SK-N-SH (cell line): ENCODE results near the gene ASGR1. TPM values are rescaled to one million over a fixed set of nuclear protein-coding genes. Genes with fewer than 3 reads are reported as not detected.

Experiments used
- CTCF ChIA-PET: fragments of 300-600, 350-600 bp; formaldehyde crosslinking; extraction: SDS; loops from one replicate; lab custom pipeline; 2021; lab: Yijun Ruan, JAX
- POLR2A ChIA-PET: fragments of 350-600 bp; sonication (Branson Sonifier 250); formaldehyde crosslinking; extraction: SDS; loops from one replicate; lab custom pipeline; 2020; ENCODE audit warnings: antibody characterized with exemption, inconsistent platforms; lab: Yijun Ruan, JAX
- DNase-seq: peaks from one replicate; pipeline ENCODE4 v3.0.0; 2012
- H2AFZ ChIP-seq: fragments of 200-600 bp; sonication (generic); 2 replicates; pipeline ENCODE4 v1.8.1; 2016; ENCODE audit warnings: antibody characterized with exemption, mild to moderate bottlenecking, low read depth
- H3F3A ChIP-seq: fragments of 200-600 bp; sonication (generic); replicated peaks from 2 replicates; pipeline ENCODE3; 2016; ENCODE audit warnings: antibody characterized with exemption, mild to moderate bottlenecking; ENCODE audit not compliant: insufficient read depth
- H3K27ac ChIP-seq, 2 experiments: fragments of 200-500 bp in 1 of 2; fragments of 200-600 bp in 1 of 2; sonication (Bioruptor generic) in 1 of 2; sonication (generic), shearing (Covaris generic) in 1 of 2; 2 replicates each; pipeline versions ENCODE4 v1.5.1 to v1.6.1; 2014 to 2016; ENCODE audit warnings: low read depth in 2 of 2, inconsistent platforms in 1 of 2, low read length in 1 of 2, mild to moderate bottlenecking in 1 of 2, mixed read lengths in 1 of 2
- H3K27me3 ChIP-seq: fragments of 200-600 bp; sonication (generic), shearing (Covaris generic); 2 replicates; pipeline ENCODE4 v1.6.1; 2016; ENCODE audit warnings: mixed run types; ENCODE audit not compliant: insufficient read depth
- H3K36me3 ChIP-seq, 2 experiments: fragments of 200-500 bp in 1 of 2; fragments of 200-600 bp in 1 of 2; sonication (Bioruptor generic) in 1 of 2; sonication (generic) in 1 of 2; replicated peaks in 1 of 2; 2 replicates each; pipeline versions ENCODE3 to v1.5.1; 2014 to 2016; ENCODE audit warnings: low read length in 1 of 2, mild to moderate bottlenecking in 1 of 2; ENCODE audit not compliant: insufficient read depth in 2 of 2, control insufficient read depth in 1 of 2
- H3K4me1 ChIP-seq, 2 experiments: fragments of 200-500 bp in 1 of 2; fragments of 200-600 bp in 1 of 2; sonication (Bioruptor generic) in 1 of 2; sonication (generic), shearing (Covaris generic) in 1 of 2; 2 replicates each; pipeline versions ENCODE4 v1.5.1 to v1.6.1; 2014 to 2016; ENCODE audit warnings: low read depth in 1 of 2, low read length in 1 of 2, mixed run types in 1 of 2; ENCODE audit not compliant: insufficient read depth in 2 of 2, control insufficient read depth in 1 of 2
- H3K4me2 ChIP-seq: fragments of 200-600 bp; sonication (generic), shearing (Covaris generic); 2 replicates; pipeline ENCODE4 v1.6.1; 2017; ENCODE audit warnings: mixed run types
- H3K4me3 ChIP-seq, 2 experiments: fragments of 200-500 bp in 1 of 2; fragments of 200-600 bp in 1 of 2; sonication (Bioruptor generic) in 1 of 2; sonication (generic), shearing (Covaris generic) in 1 of 2; 2 replicates each; pipeline versions ENCODE4 v1.5.1 to v1.8.1; 2014 to 2016; ENCODE audit warnings: low read depth in 2 of 2, inconsistent platforms in 1 of 2, low read length in 1 of 2, mild to moderate bottlenecking in 1 of 2, mixed read lengths in 1 of 2, moderate library complexity in 1 of 2
- H3K79me2 ChIP-seq: fragments of 200-600 bp; sonication (generic); 2 replicates; pipeline ENCODE4 v1.8.1; 2017; ENCODE audit warnings: mild to moderate bottlenecking; ENCODE audit not compliant: insufficient read depth
- H3K9ac ChIP-seq: fragments of 200-600 bp; sonication (generic); 2 replicates; pipeline ENCODE4 v1.6.1; 2017; ENCODE audit warnings: mixed run types
- H3K9me2 ChIP-seq: fragments of 200-600 bp; sonication (generic); 2 replicates; pipeline ENCODE4 v1.6.1; 2017; ENCODE audit warnings: mixed run types
- H3K9me3 ChIP-seq: fragments of 200-600 bp; sonication (generic); 2 replicates; pipeline ENCODE4 v1.6.1; 2017; ENCODE audit warnings: mixed run types, mild to moderate bottlenecking, moderate library complexity
- H4K20me1 ChIP-seq: fragments of 200-600 bp; sonication (generic); 2 replicates; pipeline ENCODE4 v1.6.1; 2017; ENCODE audit warnings: mild to moderate bottlenecking, mixed run types; ENCODE audit not compliant: insufficient read depth
- CHD2 ChIP-seq: fragments of 150-350 bp; IDR thresholded peaks from 2 replicates; pipeline ENCODE4 v1.6.1; 2018; ENCODE audit warnings: low read length; ENCODE audit not compliant: partially characterized antibody
- CTCF ChIP-seq: fragments of 200-600 bp; sonication (generic); IDR thresholded peaks from 2 replicates; pipeline ENCODE4 v1.6.1; 2017; ENCODE audit warnings: antibody characterized with exemption, mild to moderate bottlenecking, moderate library complexity
- ELF1 ChIP-seq: IDR thresholded peaks from 2 replicates; pipeline ENCODE4 v1.4.0; 2012
- EP300 ChIP-seq, 2 experiments: IDR thresholded peaks; 2 replicates each; pipeline versions ENCODE4 v1.4.0 to v1.6.1; 2012; ENCODE audit warnings: borderline replicate concordance in 1 of 2, low read depth in 1 of 2, low read length in 1 of 2
- FOSL2 ChIP-seq: IDR thresholded peaks from 2 replicates; pipeline ENCODE4 v1.4.0; 2012; ENCODE audit warnings: low read depth, mild to moderate bottlenecking, moderate library complexity, borderline replicate concordance
- FOXJ3 ChIP-seq: sonication (generic); formaldehyde crosslinking; IDR thresholded peaks from 2 replicates; pipeline ENCODE4 v1.5.1; 2020; ENCODE audit warnings: mild to moderate bottlenecking, missing genetic modification reagents
- GABPA ChIP-seq: IDR thresholded peaks from 2 replicates; pipeline ENCODE4 v1.4.0; 2012; ENCODE audit warnings: low read depth, mild to moderate bottlenecking
- GATA2 ChIP-seq: sonication (generic); formaldehyde crosslinking; IDR thresholded peaks from 2 replicates; pipeline ENCODE4 v1.5.0; 2020; ENCODE audit warnings: mild to moderate bottlenecking, missing genetic modification reagents
- MXI1 ChIP-seq: IDR thresholded peaks from 2 replicates; pipeline ENCODE4 v1.6.1; 2012; ENCODE audit warnings: mild to moderate bottlenecking, low read depth, low read length, improper control_type of control experiment
- NFIC ChIP-seq: IDR thresholded peaks from 2 replicates; pipeline ENCODE4 v1.4.0; 2012; ENCODE audit warnings: borderline replicate concordance
- NRF1 ChIP-seq: IDR thresholded peaks from 2 replicates; pipeline ENCODE4 v1.6.1; 2012; ENCODE audit warnings: low read depth, mild to moderate bottlenecking, low read length
- POLR2AphosphoS5 ChIP-seq: IDR thresholded peaks from 2 replicates; pipeline ENCODE4 v1.6.1; 2012; ENCODE audit warnings: low read depth, low read length
- RCOR1 ChIP-seq: fragments of 150-350 bp; IDR thresholded peaks from 2 replicates; pipeline ENCODE4 v1.6.1; 2017; ENCODE audit warnings: antibody characterized with exemption, low read length
- RXRA ChIP-seq: IDR thresholded peaks from 2 replicates; pipeline ENCODE4 v1.4.0; 2012; ENCODE audit warnings: low read depth, mild to moderate bottlenecking, borderline replicate concordance
- SIN3A ChIP-seq: IDR thresholded peaks from 2 replicates; pipeline ENCODE4 v1.6.1; 2012; ENCODE audit warnings: low read depth, mild to moderate bottlenecking, low read length, moderate library complexity, borderline replicate concordance
- TAF1 ChIP-seq: IDR thresholded peaks from 2 replicates; pipeline ENCODE4 v1.6.1; 2012; ENCODE audit warnings: low read depth, mild to moderate bottlenecking, low read length, moderate library complexity, borderline replicate concordance
- YY1 ChIP-seq: IDR thresholded peaks from 2 replicates; pipeline ENCODE4 v1.4.0; 2012; ENCODE audit warnings: low read depth, mild to moderate bottlenecking
- WGBS: methylation state at CpG from one replicate; pipeline ENCODE4 v1.1.6; 2017; ENCODE audit warnings: low lambda C conversion rate; 5-methylcytosine and 5-hydroxymethylcytosine counted together
- polyA plus RNA-seq, 3 experiments: library from polyadenylated mRNA; depleted of rRNA; stranded (reverse); fragments of >200 nt; gene quantifications; 2 replicates each; pipeline ENCODE4 v1.2.3, GENCODE V29; 2012
- TF ChIP-seq, protein P1 (sequence below): fragments of 150-350 bp; IDR thresholded peaks from 2 replicates; pipeline ENCODE4 v1.6.1; 2016; ENCODE audit warnings: mild to moderate bottlenecking, low read depth, low read length
- TF ChIP-seq, protein P2 (sequence below): IDR thresholded peaks from 2 replicates; pipeline ENCODE4 v1.4.0; 2012; ENCODE audit warnings: low read depth, borderline replicate concordance

ASGR1 gene
- polyA plus RNA-seq, 1 of the 3 experiments (the other 2 are of a cell fraction) = 2.1 TPM

- TF ChIP-seq, protein P1, sequence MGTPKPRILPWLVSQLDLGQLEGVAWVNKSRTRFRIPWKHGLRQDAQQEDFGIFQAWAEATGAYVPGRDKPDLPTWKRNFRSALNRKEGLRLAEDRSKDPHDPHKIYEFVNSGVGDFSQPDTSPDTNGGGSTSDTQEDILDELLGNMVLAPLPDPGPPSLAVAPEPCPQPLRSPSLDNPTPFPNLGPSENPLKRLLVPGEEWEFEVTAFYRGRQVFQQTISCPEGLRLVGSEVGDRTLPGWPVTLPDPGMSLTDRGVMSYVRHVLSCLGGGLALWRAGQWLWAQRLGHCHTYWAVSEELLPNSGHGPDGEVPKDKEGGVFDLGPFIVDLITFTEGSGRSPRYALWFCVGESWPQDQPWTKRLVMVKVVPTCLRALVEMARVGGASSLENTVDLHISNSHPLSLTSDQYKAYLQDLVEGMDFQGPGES = no peak
- no peak for TF ChIP-seq NRF1
- TF ChIP-seq RXRA = no peak
- no peak for TF ChIP-seq NFIC
- TF ChIP-seq POLR2AphosphoS5 = no peak
- TF ChIP-seq GATA2 (CRISPR knock-in tag) = no peak
- no peak for TF ChIP-seq TAF1
- TF ChIP-seq, all 33 proteins: peak for 7
Observed at GRCh38 chr17:7191571-7192270, 12.6 kb upstream of the ASGR1 start (continued).

GRCh38 chr17:7191069-7191468 is 11.9 kb upstream of the ASGR1 start:
- Histone ChIP-seq H3K4me2 (no peak overlapping the region), H3K36me3 (peaks cover 19 to 31% of the 10 kb centered on the region in 2 experiments), H2AFZ (no peak overlapping the region), H3K9ac (no peak overlapping the region), H3K27me3 (no peaks in the 10 kb centered on the region), H3F3A (no peaks in the 10 kb centered on the region), H3K27ac (no peak overlapping the region), H3K79me2 (no peaks in the 10 kb centered on the region), H3K9me3 (no peaks in the 10 kb centered on the region), H3K4me1 (no peaks in the 10 kb centered on the region), H3K4me3 (no peak overlapping the region), H4K20me1 (no peaks in the 10 kb centered on the region), H3K9me2 (no peaks in the 10 kb centered on the region)
- no peak for TF ChIP-seq CHD2
- TF ChIP-seq CTCF = no peak
- TF ChIP-seq, protein P1 = no peak
- no peak for TF ChIP-seq FOSL2
- no peak for TF ChIP-seq YY1
- TF ChIP-seq RCOR1 = no peak
- TF ChIP-seq ELF1 = no peak
- TF ChIP-seq FOXJ3 (CRISPR knock-in tag) = no peak
- no peak for TF ChIP-seq RXRA
- no peak for TF ChIP-seq EP300 (IDR thresholded peaks at IDR 0.05; ENCODE audit: borderline replicate concordance in 1 of 2, low read depth in 1 of 2, low read length in 1 of 2)
- TF ChIP-seq GABPA = no peak
- TF ChIP-seq, protein P2, sequence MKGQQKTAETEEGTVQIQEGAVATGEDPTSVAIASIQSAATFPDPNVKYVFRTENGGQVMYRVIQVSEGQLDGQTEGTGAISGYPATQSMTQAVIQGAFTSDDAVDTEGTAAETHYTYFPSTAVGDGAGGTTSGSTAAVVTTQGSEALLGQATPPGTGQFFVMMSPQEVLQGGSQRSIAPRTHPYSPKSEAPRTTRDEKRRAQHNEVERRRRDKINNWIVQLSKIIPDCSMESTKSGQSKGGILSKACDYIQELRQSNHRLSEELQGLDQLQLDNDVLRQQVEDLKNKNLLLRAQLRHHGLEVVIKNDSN = no peak
- no peak for TF ChIP-seq NRF1
- TF ChIP-seq TAF1 = no peak
- TF ChIP-seq SIN3A = no peak
- no peak for TF ChIP-seq MXI1
- no peak for TF ChIP-seq NFIC
- ChIA-PET CTCF (interaction anchor here (0.8 to 1.5 kb wide), 2 partner anchors 23 to 139 kb away, joined by 3 to 4 read pairs; no protein-coding TSS in a partner anchor), POLR2A (no interaction called here)
- no peak for DNase-seq
- WGBS = 98% methylated on average over 11 of the region's 12 CpGs
